Limb (tissue), 2 donors: Measurements from ENCODE around the gene BSND.

Experiments used
- DNase-seq, 2 donors: peaks; one replicate each; pipeline ENCODE4 v3.0.0-alpha.2; 2016; ENCODE audit errors: extremely low spot score in 2 of 2

The BSND gene

GRCh38 chr1:55060133-55060999 is 61.6 kb downstream of the BSND start:
- no peak for DNase-seq

- no peak for DNase-seq
Measured at GRCh38 chr1:55061000-55061705, 62.4 kb downstream of the BSND start.
